Panc1 (cell line): ENCODE results near the gene RRAS2. TPM values are rescaled to one million over a fixed set of nuclear protein-coding genes. Genes with fewer than 3 reads are reported as not detected.

Experiments used
- ATAC-seq: fragments of 200-7000 bp; cut with Tn5 transposase; 2 replicates; pipeline ENCODE4 v1.9.1; 2020; ENCODE audit warnings: mild to moderate bottlenecking, moderate library complexity
- BruUV-seq: library from RNA; stranded (reverse); fragments of 400-500 nt; replicated peaks from 2 replicates; lab custom pipeline; 2021; lab: Mats Ljungman, UMichigan
- CTCF ChIA-PET: fragments of 300-600 bp; sonication (Branson Sonifier 250); formaldehyde crosslinking; loops from one replicate; lab custom pipeline; 2022; ENCODE audit warnings: antibody characterized with exemption; lab: Charles Lee
- POLR2A ChIA-PET: fragments of 300-600 bp; sonication (Branson Sonifier 250); formaldehyde crosslinking; loops from one replicate; lab custom pipeline; 2022; ENCODE audit warnings: antibody characterized with exemption; lab: Charles Lee
- DNase-seq: peaks from one replicate; pipeline ENCODE4 v3.0.0-alpha.2; 2010; ENCODE audit warnings: low read depth, low spot score
- H3K27ac ChIP-seq: 2 replicates; pipeline ENCODE4 v1.5.1; 2011; ENCODE audit warnings: mild to moderate bottlenecking, low read length, inconsistent platforms
- H3K27me3 ChIP-seq: fragments of 200-500 bp; sonication (Bioruptor generic); 2 replicates; pipeline ENCODE4 v1.6.0; 2014; ENCODE audit warnings: low read length, inconsistent platforms; ENCODE audit not compliant: control insufficient read depth, insufficient read depth
- H3K36me3 ChIP-seq: fragments of 200-500 bp; sonication (Bioruptor generic); 2 replicates; pipeline ENCODE4 v1.5.1; 2014; ENCODE audit warnings: inconsistent platforms, mild to moderate bottlenecking, low read length, moderate library complexity; ENCODE audit not compliant: control insufficient read depth, insufficient read depth
- H3K4me1 ChIP-seq: 2 replicates; pipeline ENCODE4 v1.5.1; 2011; ENCODE audit warnings: inconsistent platforms, mild to moderate bottlenecking, low read length, moderate library complexity; ENCODE audit not compliant: control insufficient read depth, insufficient read depth
- H3K4me3 ChIP-seq, 2 experiments: 2 replicates each; pipeline ENCODE4 v1.5.1; 2011 to 2012; ENCODE audit warnings: low read depth in 2 of 2, low read length in 2 of 2, mild to moderate bottlenecking in 2 of 2, inconsistent platforms in 1 of 2, moderate library complexity in 1 of 2
- H3K9me3 ChIP-seq: fragments of 200-500 bp; sonication (Bioruptor generic); 2 replicates; pipeline ENCODE4 v1.5.1; 2014; ENCODE audit warnings: low read depth, mild to moderate bottlenecking, inconsistent platforms, low read length, moderate library complexity; ENCODE audit not compliant: control insufficient read depth, insufficient read depth
- CTCF ChIP-seq: fragments of 450-650 bp; IDR thresholded peaks from 2 replicates; pipeline ENCODE4 v1.5.1; 2017; ENCODE audit warnings: mild to moderate bottlenecking
- POLR2AphosphoS5 ChIP-seq: IDR thresholded peaks from 2 replicates; pipeline ENCODE4 v1.6.1; 2012; ENCODE audit warnings: mild to moderate bottlenecking, low read depth, low read length, moderate library complexity
- REST ChIP-seq, 2 experiments: IDR thresholded peaks; 2 replicates each; pipeline ENCODE4 v1.6.1; 2011 to 2012; ENCODE audit warnings: low read depth in 2 of 2, control low read depth in 1 of 2, low read length in 1 of 2, mild to moderate bottlenecking in 1 of 2, moderate library complexity in 1 of 2; ENCODE audit not compliant: insufficient read depth in 1 of 2
- SIN3A ChIP-seq: IDR thresholded peaks from 2 replicates; pipeline ENCODE4 v1.6.1; 2012; ENCODE audit warnings: low read depth, mild to moderate bottlenecking, low read length, moderate library complexity, borderline replicate concordance; ENCODE audit not compliant: insufficient read depth
- TCF7L2 ChIP-seq: IDR thresholded peaks from 2 replicates; pipeline ENCODE4 v1.6.1; 2011; ENCODE audit warnings: mild to moderate bottlenecking, low read depth, low read length, inconsistent platforms
- in situ Hi-C: cut with HindIII; loops from 2 replicates; pipeline ENCODE4 v1.10.0; 2016; ENCODE audit warnings: low sequenced_read_pairs, low pct_unique_long_range_greater_than_20kb
- intact Hi-C: fragments of 100-400 bp; cut with micrococcal nuclease; formaldehyde crosslinking; loops from one replicate; pipeline ENCODE4 v1.10.0; 2022; ENCODE audit not compliant: unreplicated experiment
- total RNA-seq: library from RNA; stranded (reverse); gene quantifications from one replicate; pipeline ENCODE4 v1.2.1, GENCODE V29; 2021; ENCODE audit not compliant: unreplicated experiment

Gene RRAS2
- total RNA-seq, 1 experiment from 2014 or later: 58.4 TPM

GRCh38 chr11:14390669-14391068, 31.7 kb upstream of the RRAS2 start:
- in situ Hi-C loops: no loop called here
- POLR2A ChIA-PET: no interaction called here
- intact Hi-C loops: no loop called here
- Histone ChIP-seq H3K36me3 (no peaks in the 10 kb centered on the region), H3K9me3 (no peaks in the 10 kb centered on the region), H3K27ac (no peak overlapping the region), H3K27me3 (no peaks in the 10 kb centered on the region), H3K4me3 (no peak overlapping the region), H3K4me1 (no peaks in the 10 kb centered on the region)
- BruUV-seq: no TSS peak
- no peak for ATAC-seq
- TF ChIP-seq REST (IDR thresholded peaks at IDR 0.05; ENCODE audit: insufficient read depth in 1 of 2, low read depth in 2 of 2, low read length in 1 of 2) (no peak), POLR2AphosphoS5 (no peak), TCF7L2 (no peak), CTCF (no peak), SIN3A (no peak)
- DNase-seq: no peak
- CTCF ChIA-PET: no interaction called here

GRCh38 chr11:14388352-14388751, 29.4 kb upstream of the RRAS2 start:
- in situ Hi-C loops (no loop called here), intact Hi-C loops (no loop called here)
- Histone ChIP-seq H3K4me3 (no peak overlapping the region), H3K36me3 (no peaks in the 10 kb centered on the region), H3K27me3 (no peaks in the 10 kb centered on the region), H3K27ac (no peak overlapping the region), H3K9me3 (no peaks in the 10 kb centered on the region), H3K4me1 (no peaks in the 10 kb centered on the region)
- DNase-seq (no peak), ATAC-seq (no peak)
- ChIA-PET CTCF (no interaction called here), POLR2A (no interaction called here)
- no peak for TF ChIP-seq TCF7L2
- no peak for TF ChIP-seq CTCF
- no peak for TF ChIP-seq SIN3A
- no peak for TF ChIP-seq POLR2AphosphoS5
- no TSS peak for BruUV-seq
